B cell (primary cell): ENCODE data around the gene RNF11.

Experiments used
- CTCF ChIP-seq: fragments of 200-600 bp; IDR thresholded peaks from one replicate; pipeline ENCODE4 v1.8.0; 2022; ENCODE audit warnings: antibody characterized with exemption, mild to moderate bottlenecking
- EZH2 ChIP-seq: IDR thresholded peaks from 2 replicates; pipeline ENCODE4 v1.6.1; 2012; ENCODE audit warnings: borderline replicate concordance, low read depth, mild to moderate bottlenecking, moderate library complexity, low read length; ENCODE audit not compliant: insufficient read depth, poor library complexity, severe bottlenecking

GRCh38 chr1:51193564-51193963 is 42.5 kb upstream of the RNF11 start:
- no peak for TF ChIP-seq CTCF
- TF ChIP-seq EZH2 = no peak
